B cell (primary cell): Measurements from ENCODE around the gene PTPRN2. TPM values are rescaled to one million over a fixed set of nuclear protein-coding genes. Genes with fewer than 3 reads are reported as not detected.

Source experiments
- ATAC-seq: fragments of 200-7000 bp; cut with Tn5 transposase; one replicate; pipeline ENCODE4 v1.10.0; 2021; ENCODE audit warnings: low read depth, mild to moderate bottlenecking, moderate number of reproducible peaks, moderate library complexity
- CTCF ChIA-PET: fragments of 350-600 bp; sonication (Branson Sonifier 250); formaldehyde crosslinking; loops from one replicate; lab custom pipeline; 2021; ENCODE audit warnings: antibody characterized with exemption, inconsistent platforms; lab: Charles Lee
- POLR2A ChIA-PET: fragments of 350-600 bp; sonication (Branson Sonifier 250); formaldehyde crosslinking; loops from one replicate; lab custom pipeline; 2021; ENCODE audit warnings: antibody characterized with exemption; lab: Charles Lee
- DNase-seq: peaks from one replicate; pipeline ENCODE4 v3.0.0; 2013
- H2AFZ ChIP-seq: 2 replicates; pipeline ENCODE4 v1.6.1; 2012; ENCODE audit warnings: mild to moderate bottlenecking, low read depth, low read length; ENCODE audit not compliant: insufficient read depth, poor library complexity, severe bottlenecking
- H3K27ac ChIP-seq, 2 donors: 1 replicate in 1 of 2; 2 replicates in 1 of 2; pipeline ENCODE4 v1.5.1; 2012 to 2013; ENCODE audit warnings: low read length in 2 of 2, mild to moderate bottlenecking in 2 of 2, moderate library complexity in 1 of 2
- H3K27me3 ChIP-seq, 4 experiments: fragments of 200-600 bp in 1 of 4; sonication (generic) in 1 of 4; replicated peaks in 1 of 4; 1 replicate in 2 of 4; 2 replicates in 2 of 4; pipeline versions ENCODE4 v1.6.1 to v1.7.0; 2013 to 2016; ENCODE audit warnings: low read length in 3 of 4, mild to moderate bottlenecking in 2 of 4, mixed read lengths in 1 of 4, moderate library complexity in 1 of 4; ENCODE audit not compliant: insufficient read depth in 4 of 4, control insufficient read depth in 3 of 4; ENCODE audit errors: control extremely low read depth in 1 of 4
- H3K36me3 ChIP-seq, 2 experiments: replicated peaks in 1 of 2; 1 replicate in 1 of 2; 2 replicates in 1 of 2; pipeline versions ENCODE4 v1.6.1 to v1.7.1; 2013; ENCODE audit warnings: low read length in 1 of 2; ENCODE audit not compliant: insufficient read depth in 2 of 2, control insufficient read depth in 1 of 2; ENCODE audit errors: control extremely low read depth in 1 of 2, extremely low read depth in 1 of 2
- H3K4me1 ChIP-seq, 2 donors: fragments of 200-600 bp in 1 of 2; sonication (generic) in 1 of 2; 1 replicate in 1 of 2; 2 replicates in 1 of 2; pipeline versions ENCODE4 v1.5.1 to v1.6.1; 2013 to 2017; ENCODE audit warnings: low read length in 2 of 2; ENCODE audit not compliant: control insufficient read depth in 2 of 2, insufficient read depth in 2 of 2
- H3K4me2 ChIP-seq: replicated peaks from 2 replicates; pipeline ENCODE3; 2012; ENCODE audit warnings: mild to moderate bottlenecking, low read depth, low read length; ENCODE audit not compliant: poor library complexity, severe bottlenecking
- H3K4me3 ChIP-seq, 5 experiments: fragments of 200-600 bp in 1 of 5; sonication (generic) in 1 of 5; 1 replicate in 3 of 5; 2 replicates in 2 of 5; pipeline versions ENCODE4 v1.5.1 to v1.7.0; 2011 to 2016; ENCODE audit warnings: low read length in 4 of 5, mild to moderate bottlenecking in 4 of 5, low read depth in 2 of 5, control low read depth in 1 of 5, moderate library complexity in 1 of 5; ENCODE audit not compliant: insufficient read depth in 1 of 5; ENCODE audit errors: control extremely low read depth in 1 of 5, extremely low read depth in 1 of 5
- H3K79me2 ChIP-seq: fragments of 200-600 bp; sonication (generic); one replicate; pipeline ENCODE4 v1.6.0; 2016; ENCODE audit warnings: low read length; ENCODE audit not compliant: control insufficient read depth, insufficient read depth
- H3K9ac ChIP-seq: fragments of 200-600 bp; sonication (generic); 2 replicates; pipeline ENCODE4 v1.6.1; 2017; ENCODE audit warnings: mild to moderate bottlenecking, low read length, moderate library complexity
- H3K9me3 ChIP-seq, 3 donors: one replicate each; pipeline versions ENCODE4 v1.6.1 to v1.7.1; 2013; ENCODE audit warnings: low read length in 2 of 3; ENCODE audit not compliant: control insufficient read depth in 2 of 3, insufficient read depth in 1 of 3; ENCODE audit errors: control extremely low read depth in 1 of 3
- H4K20me1 ChIP-seq: 2 replicates; pipeline ENCODE4 v1.6.0; 2012; ENCODE audit warnings: mild to moderate bottlenecking, low read length; ENCODE audit not compliant: insufficient read depth, control insufficient read depth, poor library complexity, severe bottlenecking
- H3K27ac Mint-ChIP-seq: one replicate; pipeline ENCODE4 v1.8.0; 2021; ENCODE audit warnings: mixed read lengths
- H3K27me3 Mint-ChIP-seq: one replicate; pipeline ENCODE4 v1.8.0; 2021; ENCODE audit warnings: mixed read lengths
- H3K4me1 Mint-ChIP-seq: one replicate; pipeline ENCODE4 v1.8.0; 2021; ENCODE audit warnings: mixed read lengths
- H3K4me3 Mint-ChIP-seq: one replicate; pipeline ENCODE4 v1.8.0; 2021; ENCODE audit warnings: mixed read lengths
- H3K9me3 Mint-ChIP-seq: one replicate; pipeline ENCODE4 v1.8.0; 2022; ENCODE audit warnings: mixed read lengths; ENCODE audit not compliant: insufficient read depth
- EZH2 ChIP-seq: IDR thresholded peaks from 2 replicates; pipeline ENCODE4 v1.6.1; 2012; ENCODE audit warnings: borderline replicate concordance, low read depth, mild to moderate bottlenecking, moderate library complexity, low read length; ENCODE audit not compliant: insufficient read depth, poor library complexity, severe bottlenecking
- whole genome bisulfite sequencing: methylation state at CpG from one replicate; pipeline ENCODE4 v1.1.5; 2013; ENCODE audit warnings: missing lambda C conversion rate; ENCODE audit not compliant: insufficient coverage; 5-methylcytosine and 5-hydroxymethylcytosine counted together
- intact Hi-C: fragments of 100-400 bp; cut with micrococcal nuclease; formaldehyde crosslinking; loops from one replicate; pipeline ENCODE4 v1.10.0; 2022
- polyA plus RNA-seq: library from polyadenylated mRNA; depleted of rRNA; stranded (reverse); fragments of >200 nt; gene quantifications from 2 replicates; pipeline ENCODE4 v1.2.3, GENCODE V29; 2012
- total RNA-seq, 2 donors: library from RNA; stranded (reverse); fragments of 120-200 nt in 1 of 2; gene quantifications; 1 replicate in 1 of 2; 2 replicates in 1 of 2; pipeline versions ENCODE4 v1.2.3 to v1.2.4, GENCODE V29; 2013 to 2022
- TF ChIP-seq, protein P1 (sequence below): fragments of 200-600 bp; IDR thresholded peaks from one replicate; pipeline ENCODE4 v1.8.0; 2022; ENCODE audit warnings: antibody characterized with exemption, mild to moderate bottlenecking

PTPRN2 gene
- total and polyA plus RNA-seq, 2 donors (not counting 1 experiment from before 2014, with no cell fraction given), result 2.0 to 5.0 TPM

DNA sequence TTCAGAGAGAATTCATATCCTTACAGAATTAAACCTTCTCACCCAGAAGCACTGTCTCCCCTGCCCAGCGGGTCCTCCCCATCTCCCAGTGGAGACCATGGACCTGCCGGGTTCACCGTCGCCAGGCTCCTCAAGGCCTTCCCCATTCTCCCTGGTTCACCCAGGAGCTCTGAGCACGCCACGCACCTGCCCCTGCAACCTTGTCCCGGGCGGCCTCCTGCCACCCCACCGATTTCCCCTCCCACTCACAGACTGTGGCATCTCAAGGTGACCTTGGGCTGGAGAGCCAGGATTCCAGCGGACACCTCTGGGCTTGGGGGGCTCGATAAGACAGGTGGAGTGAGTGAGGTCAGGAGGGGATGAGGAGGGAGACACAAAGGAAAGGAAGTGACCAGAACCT is 135.3 kb downstream of the PTPRN2 start:
- Histone ChIP-seq H3K79me2 (no peaks in the 10 kb centered on the region), H3K27ac (no peak overlapping the region), H2AFZ (no peak overlapping the region), H4K20me1 (no peaks in the 10 kb centered on the region), H3K9me3 (peaks cover 0 to 22% (median 0%) of the 10 kb centered on the region in 3 donors), H3K4me3 (no peak overlapping the region), H3K27me3 (no peaks in the 10 kb centered on the region), H3K4me1 (no peaks in the 10 kb centered on the region), H3K4me2 (no peak overlapping the region), H3K9ac (no peak overlapping the region), H3K36me3 (no peaks in the 10 kb centered on the region)
- H3K4me3 Mint-ChIP-seq, result no peak overlapping the region
- 96% methylated on average over 7 of the region's 11 CpGs for WGBS
- CTCF ChIA-PET, result no interaction called here
- DNase-seq (no peak), ATAC-seq (no peak)
- no peak overlapping the region for H3K27ac Mint-ChIP-seq
- no peaks in the 10 kb centered on the region for H3K27me3 Mint-ChIP-seq
- TF ChIP-seq, protein P1, sequence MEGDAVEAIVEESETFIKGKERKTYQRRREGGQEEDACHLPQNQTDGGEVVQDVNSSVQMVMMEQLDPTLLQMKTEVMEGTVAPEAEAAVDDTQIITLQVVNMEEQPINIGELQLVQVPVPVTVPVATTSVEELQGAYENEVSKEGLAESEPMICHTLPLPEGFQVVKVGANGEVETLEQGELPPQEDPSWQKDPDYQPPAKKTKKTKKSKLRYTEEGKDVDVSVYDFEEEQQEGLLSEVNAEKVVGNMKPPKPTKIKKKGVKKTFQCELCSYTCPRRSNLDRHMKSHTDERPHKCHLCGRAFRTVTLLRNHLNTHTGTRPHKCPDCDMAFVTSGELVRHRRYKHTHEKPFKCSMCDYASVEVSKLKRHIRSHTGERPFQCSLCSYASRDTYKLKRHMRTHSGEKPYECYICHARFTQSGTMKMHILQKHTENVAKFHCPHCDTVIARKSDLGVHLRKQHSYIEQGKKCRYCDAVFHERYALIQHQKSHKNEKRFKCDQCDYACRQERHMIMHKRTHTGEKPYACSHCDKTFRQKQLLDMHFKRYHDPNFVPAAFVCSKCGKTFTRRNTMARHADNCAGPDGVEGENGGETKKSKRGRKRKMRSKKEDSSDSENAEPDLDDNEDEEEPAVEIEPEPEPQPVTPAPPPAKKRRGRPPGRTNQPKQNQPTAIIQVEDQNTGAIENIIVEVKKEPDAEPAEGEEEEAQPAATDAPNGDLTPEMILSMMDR, result no peak
- TF ChIP-seq EZH2, result no peak
- intact Hi-C loops, result no loop called here
- H3K4me1 Mint-ChIP-seq, result no peaks in the 10 kb centered on the region
- POLR2A ChIA-PET, result no interaction called here
- peaks cover 2% of the 10 kb centered on the region for H3K9me3 Mint-ChIP-seq

DNA sequence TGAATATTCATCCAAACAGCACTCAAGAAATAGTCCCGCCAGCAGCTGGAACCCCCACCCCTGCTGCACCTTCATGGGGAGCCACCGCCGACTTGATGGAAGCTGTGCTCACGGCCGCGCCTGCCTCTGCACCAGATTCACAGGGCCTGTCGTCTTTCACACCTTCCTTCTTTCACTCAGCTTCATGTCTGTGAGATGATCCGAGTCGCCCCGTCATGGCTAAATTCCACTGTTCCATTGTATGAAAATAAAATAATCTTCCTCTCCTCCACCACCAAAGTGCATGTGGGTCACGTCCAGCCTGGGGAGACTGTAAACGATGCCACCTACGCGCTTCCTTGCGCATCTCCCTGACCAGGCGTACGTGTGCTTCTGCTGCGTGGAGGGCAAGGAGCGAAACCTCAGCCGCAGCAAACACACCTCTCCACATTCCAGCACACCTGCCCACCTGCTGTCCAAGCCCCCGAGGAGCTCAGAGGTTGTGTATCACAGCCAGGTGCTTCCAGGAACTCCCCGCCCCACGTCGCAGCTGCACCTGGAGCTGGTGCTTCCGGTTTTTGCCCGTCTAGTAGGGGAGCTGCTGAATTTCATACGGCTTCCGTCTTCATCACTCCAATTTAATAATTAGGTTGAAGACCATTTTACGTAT is 137.0 kb downstream of the PTPRN2 start:
- no peaks in the 10 kb centered on the region for H3K79me2 ChIP-seq

More for the DNA sequence above, 137.0 kb downstream of the PTPRN2 start:
- no peak overlapping the region for H2AFZ ChIP-seq
- H3K9ac ChIP-seq, result no peak overlapping the region
- no peaks in the 10 kb centered on the region for H3K4me1 Mint-ChIP-seq
- H3K27ac Mint-ChIP-seq, result no peak overlapping the region
- no peak overlapping the region for H3K27ac ChIP-seq
- H3K27me3 ChIP-seq, result no peaks in the 10 kb centered on the region
- H3K27me3 Mint-ChIP-seq, result no peaks in the 10 kb centered on the region
- DNase-seq (no peak), ATAC-seq (no peak)
- H4K20me1 ChIP-seq, result no peaks in the 10 kb centered on the region
- no peak for TF ChIP-seq EZH2
- TF ChIP-seq, protein P1, result no peak
- intact Hi-C loops, result no loop called here
- no peak overlapping the region for H3K4me3 Mint-ChIP-seq
- no peak overlapping the region for H3K4me2 ChIP-seq
- WGBS, result 87% methylated on average over 19 of the region's 29 CpGs
- H3K36me3 ChIP-seq, result no peaks in the 10 kb centered on the region
- POLR2A ChIA-PET, result no interaction called here
- H3K9me3 ChIP-seq, result peaks cover 0 to 11% (median 0%) of the 10 kb centered on the region in 3 donors
- H3K4me3 ChIP-seq, result no peak overlapping the region
- H3K9me3 Mint-ChIP-seq, result peaks cover 2% of the 10 kb centered on the region
- no peaks in the 10 kb centered on the region for H3K4me1 ChIP-seq
- CTCF ChIA-PET, result no interaction called here
